WTC11 (cell line): ENCODE measurements around the gene SLC39A5. TPM values are rescaled to one million over a fixed set of nuclear protein-coding genes. Genes with fewer than 3 reads are reported as not detected.
"Not testable (repeated sequence)": the region's sequence is repeated elsewhere in the genome, so short reads cannot be mapped to it uniquely, and the experiment has no call there.

ENCODE experiments used
- ATAC-seq: fragments of 200-7000 bp; cut with Tn5 transposase; 2 replicates; pipeline ENCODE4 v1.10.0; 2021; ENCODE audit warnings: mild to moderate bottlenecking, moderate library complexity
- CTCF ChIA-PET: fragments of 300-600 bp; sonication (Branson Sonifier 250); formaldehyde crosslinking; loops from one replicate; lab custom pipeline; 2021; ENCODE audit warnings: antibody characterized with exemption; lab: Charles Lee
- POLR2A ChIA-PET: fragments of 350-600 bp; sonication (Branson Sonifier 250); formaldehyde crosslinking; loops from one replicate; lab custom pipeline; 2021; ENCODE audit warnings: antibody characterized with exemption; lab: Charles Lee
- DNase-seq: peaks from one replicate; pipeline ENCODE4 v3.0.0; 2021; ENCODE audit warnings: low spot score
- H3K27ac Mint-ChIP-seq: 2 replicates; pipeline ENCODE4 v1.8.0; 2021; ENCODE audit warnings: mixed read lengths
- H3K27me3 Mint-ChIP-seq: 2 replicates; pipeline ENCODE4 v1.8.0; 2021; ENCODE audit warnings: low read depth, mild to moderate bottlenecking, moderate library complexity, mixed read lengths
- H3K36me3 Mint-ChIP-seq: 2 replicates; pipeline ENCODE4 v1.8.0; 2021; ENCODE audit warnings: mixed read lengths
- H3K4me1 Mint-ChIP-seq: 2 replicates; pipeline ENCODE4 v1.8.0; 2022; ENCODE audit warnings: mixed read lengths
- H3K4me3 Mint-ChIP-seq: 2 replicates; pipeline ENCODE4 v1.8.0; 2021; ENCODE audit warnings: mild to moderate bottlenecking, moderate library complexity, mixed read lengths
- H3K9me3 Mint-ChIP-seq: 2 replicates; pipeline ENCODE4 v1.8.0; 2021; ENCODE audit warnings: mixed read lengths
- AFF4 ChIP-seq: sonication (generic); formaldehyde crosslinking; IDR thresholded peaks from 2 replicates; pipeline ENCODE4 v1.8.1; 2023; ENCODE audit warnings: mild to moderate bottlenecking, missing genetic modification reagents, borderline replicate concordance
- E2F4 ChIP-seq: sonication (generic); formaldehyde crosslinking; IDR thresholded peaks from 2 replicates; pipeline ENCODE4 v1.8.1; 2022; ENCODE audit warnings: low read depth, mild to moderate bottlenecking, moderate library complexity, missing genetic modification reagents, borderline replicate concordance
- FOXK1 ChIP-seq: sonication (generic); formaldehyde crosslinking; IDR thresholded peaks from 2 replicates; pipeline ENCODE4 v1.8.0; 2022; ENCODE audit warnings: mild to moderate bottlenecking, moderate library complexity, missing genetic modification reagents
- GABPB1 ChIP-seq: sonication (generic); formaldehyde crosslinking; IDR thresholded peaks from 2 replicates; pipeline ENCODE4 v1.8.1; 2023; ENCODE audit warnings: mild to moderate bottlenecking, missing genetic modification reagents
- MYBL2 ChIP-seq: sonication (generic); formaldehyde crosslinking; IDR thresholded peaks from 2 replicates; pipeline ENCODE4 v1.8.1; 2023; ENCODE audit warnings: mild to moderate bottlenecking, moderate library complexity, missing genetic modification reagents
- SP1 ChIP-seq: sonication (generic); formaldehyde crosslinking; conservative IDR thresholded peaks from 2 replicates; pipeline ENCODE4 v1.8.1; 2022; ENCODE audit warnings: missing genetic modification reagents
- USF2 ChIP-seq: sonication (generic); formaldehyde crosslinking; IDR thresholded peaks from 2 replicates; pipeline ENCODE4 v1.8.1; 2023; ENCODE audit warnings: mild to moderate bottlenecking, missing genetic modification reagents, moderate library complexity
- ZNF232 ChIP-seq: sonication (generic); formaldehyde crosslinking; IDR thresholded peaks from 2 replicates; pipeline ENCODE4 v1.8.0; 2022; ENCODE audit warnings: mild to moderate bottlenecking, missing genetic modification reagents
- ZNF425 ChIP-seq: fragments of 250-450 bp; sonication (Bioruptor Pico); conservative IDR thresholded peaks from 2 replicates; pipeline ENCODE4 v1.9.0; 2021; ENCODE audit warnings: mild to moderate bottlenecking
- ZNF532 ChIP-seq: fragments of 250-450 bp; sonication (Bioruptor Pico); IDR thresholded peaks from 2 replicates; pipeline ENCODE4 v1.9.0; 2021; ENCODE audit warnings: mild to moderate bottlenecking, borderline replicate concordance
- total RNA-seq: library from RNA; stranded (reverse); gene quantifications from 3 replicates; pipeline ENCODE4 v1.2.3, GENCODE V29; 2021

Gene SLC39A5
- total RNA-seq, 1 experiment from 2014 or later: 0.26 TPM

GRCh38 chr12:56261503-56262232 is 31.8 kb downstream of the SLC39A5 start (continued):
- TF ChIP-seq ZNF532 (CRISPR knock-in tag) (no peak), FOXK1 (CRISPR knock-in tag) (no peak), ZNF232 (CRISPR knock-in tag) (no peak), USF2 (no peak), E2F4 (CRISPR knock-in tag) (no peak), SP1 (CRISPR knock-in tag) (no peak), AFF4 (no peak), GABPB1 (CRISPR knock-in tag) (no peak), ZNF425 (CRISPR knock-in tag) (no peak), MYBL2 (no peak)

GRCh38 chr12:56262955-56263354 is 33.1 kb downstream of the SLC39A5 start:
- not testable (repeated sequence) for H3K9me3 Mint-ChIP-seq, H3K36me3 Mint-ChIP-seq, ATAC-seq, H3K4me3 Mint-ChIP-seq, H3K27ac Mint-ChIP-seq, DNase-seq, H3K27me3 Mint-ChIP-seq
- peaks cover 16% of the 10 kb centered on the region for H3K4me1 Mint-ChIP-seq
- ChIA-PET CTCF (interaction anchor here (0.6 to 1.4 kb wide), 2 partner anchors 41 to 322 kb away, joined by 5 read pairs; partner anchors contain the start of gene RNF41), POLR2A (interaction anchor here (0.7 kb wide), 1 partner anchor 751 kb away, joined by 3 read pairs; no protein-coding TSS in a partner anchor)
